NB4 (cell line): ENCODE data around the gene IL15RA.

Experiments
- MAX ChIP-seq: IDR thresholded peaks from 2 replicates; pipeline ENCODE4 v1.6.1; 2011; ENCODE audit warnings: low read depth, low read length
- MYC ChIP-seq: IDR thresholded peaks from 2 replicates; pipeline ENCODE4 v1.6.1; 2011; ENCODE audit warnings: low read depth, low read length
- POLR2A ChIP-seq: IDR thresholded peaks from 2 replicates; pipeline ENCODE4 v1.6.1; 2011; ENCODE audit warnings: mild to moderate bottlenecking; ENCODE audit not compliant: insufficient read length; ENCODE audit errors: extremely low read depth
- TF ChIP-seq, protein P1 (sequence below): IDR thresholded peaks from one replicate; pipeline ENCODE4 v1.5.1; 2012; ENCODE audit warnings: low read depth, low read length

- TF ChIP-seq POLR2A (no peak), MAX (no peak), MYC (no peak)
- TF ChIP-seq, protein P1, sequence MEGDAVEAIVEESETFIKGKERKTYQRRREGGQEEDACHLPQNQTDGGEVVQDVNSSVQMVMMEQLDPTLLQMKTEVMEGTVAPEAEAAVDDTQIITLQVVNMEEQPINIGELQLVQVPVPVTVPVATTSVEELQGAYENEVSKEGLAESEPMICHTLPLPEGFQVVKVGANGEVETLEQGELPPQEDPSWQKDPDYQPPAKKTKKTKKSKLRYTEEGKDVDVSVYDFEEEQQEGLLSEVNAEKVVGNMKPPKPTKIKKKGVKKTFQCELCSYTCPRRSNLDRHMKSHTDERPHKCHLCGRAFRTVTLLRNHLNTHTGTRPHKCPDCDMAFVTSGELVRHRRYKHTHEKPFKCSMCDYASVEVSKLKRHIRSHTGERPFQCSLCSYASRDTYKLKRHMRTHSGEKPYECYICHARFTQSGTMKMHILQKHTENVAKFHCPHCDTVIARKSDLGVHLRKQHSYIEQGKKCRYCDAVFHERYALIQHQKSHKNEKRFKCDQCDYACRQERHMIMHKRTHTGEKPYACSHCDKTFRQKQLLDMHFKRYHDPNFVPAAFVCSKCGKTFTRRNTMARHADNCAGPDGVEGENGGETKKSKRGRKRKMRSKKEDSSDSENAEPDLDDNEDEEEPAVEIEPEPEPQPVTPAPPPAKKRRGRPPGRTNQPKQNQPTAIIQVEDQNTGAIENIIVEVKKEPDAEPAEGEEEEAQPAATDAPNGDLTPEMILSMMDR: no peak
Measured at GRCh38 chr10:5952731-5953385, 24.5 kb downstream of the IL15RA start.
